Brain microvascular endothelial cell (primary cell): Measurements from ENCODE around the gene MZB1.

Experiments
- DNase-seq: peaks from one replicate; pipeline ENCODE4 v3.0.0-alpha.2; 2020
- H3K27ac ChIP-seq: fragments of 250-450 bp; sonication (Bioruptor Pico); 2 replicates; pipeline ENCODE4 v1.5.1; 2020; ENCODE audit warnings: mild to moderate bottlenecking, moderate library complexity
- H3K27me3 ChIP-seq: fragments of 250-450 bp; sonication (Bioruptor Pico); replicated peaks from 2 replicates; pipeline ENCODE4 v1.5.1; 2020; ENCODE audit warnings: mild to moderate bottlenecking
- H3K36me3 ChIP-seq: fragments of 250-450 bp; sonication (Bioruptor Pico); replicated peaks from 2 replicates; pipeline ENCODE4 v1.5.1; 2020; ENCODE audit warnings: mild to moderate bottlenecking
- H3K4me3 ChIP-seq: 2 replicates; pipeline ENCODE4 v1.5.1; 2011; ENCODE audit warnings: low read depth, mild to moderate bottlenecking, control low read depth, low read length, moderate library complexity
- CTCF ChIP-seq: IDR thresholded peaks from 2 replicates; pipeline ENCODE4 v1.5.1; 2011; ENCODE audit warnings: low read depth, mild to moderate bottlenecking, moderate library complexity, low read length, control low read depth, inconsistent platforms; ENCODE audit errors: missing control alignments
- in situ Hi-C: cut with HindIII; loops from 2 replicates; pipeline ENCODE4 v1.10.0; 2017; ENCODE audit warnings: low sequenced_read_pairs, low pct_ligation_motif_present

The MZB1 gene

GRCh38 chr5:139418793-139419192, 29.1 kb upstream of the MZB1 start:
- in situ Hi-C loops = loop anchor here (10.0 to 25.0 kb wide), 2 partner anchors 96 to 344 kb away; no protein-coding TSS in a partner anchor
- no peak for DNase-seq
- H3K4me3 ChIP-seq = no peak overlapping the region
- H3K27ac ChIP-seq = no peak overlapping the region
- TF ChIP-seq CTCF = no peak
- no peaks in the 10 kb centered on the region for H3K27me3 ChIP-seq
- H3K36me3 ChIP-seq = peaks cover 23% of the 10 kb centered on the region

DNA sequence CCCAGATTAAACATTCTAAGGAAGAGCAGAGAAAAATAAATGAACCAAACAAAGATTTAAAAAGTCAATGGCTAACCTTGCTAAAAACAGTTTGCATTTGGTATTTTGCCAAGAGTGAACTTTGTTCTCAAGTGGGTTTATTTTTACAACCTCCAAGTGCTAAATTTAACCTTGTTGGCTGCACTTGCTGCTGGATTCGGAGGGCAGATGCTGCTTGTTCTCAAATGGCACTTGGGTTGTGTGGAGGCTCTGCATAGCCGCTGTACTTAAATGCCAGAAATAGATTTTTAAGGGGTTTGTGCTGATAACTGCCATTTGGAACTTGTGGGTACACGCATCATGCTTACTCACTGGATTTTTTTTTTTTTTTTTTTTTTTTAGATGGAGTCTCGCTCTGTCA, 27.5 kb upstream of the MZB1 start:
- in situ Hi-C loops = loop anchor here (10.0 to 25.0 kb wide), 2 partner anchors 98 to 345 kb away; no protein-coding TSS in a partner anchor
- TF ChIP-seq CTCF = no peak
- Histone ChIP-seq H3K4me3 (no peak overlapping the region), H3K27ac (no peak overlapping the region), H3K36me3 (peaks cover 21% of the 10 kb centered on the region), H3K27me3 (no peaks in the 10 kb centered on the region)
- DNase-seq = no peak

DNA sequence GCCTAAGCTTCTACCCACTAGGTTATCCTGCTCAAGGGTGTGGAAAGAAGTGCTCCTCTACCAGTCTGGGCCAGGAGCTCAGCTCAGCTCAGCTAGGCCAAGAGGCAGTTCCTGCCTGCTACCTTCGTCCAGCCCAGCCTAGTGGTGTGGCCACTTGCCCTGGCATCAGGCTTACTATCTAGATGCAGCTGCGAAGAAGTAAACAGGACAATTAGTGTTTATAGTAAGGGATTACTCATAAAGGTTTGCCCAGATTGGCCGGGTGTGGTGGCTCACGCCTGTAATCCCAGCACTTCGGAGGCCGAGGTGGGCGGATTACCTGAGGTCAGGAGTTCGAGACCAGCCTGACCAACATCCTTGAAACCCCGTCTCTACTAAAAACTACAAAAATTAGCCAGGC, 26.9 kb upstream of the MZB1 start:
- in situ Hi-C loops = loop anchor here (10.0 to 25.0 kb wide), 2 partner anchors 98 to 346 kb away; no protein-coding TSS in a partner anchor
- no peak for TF ChIP-seq CTCF
- H3K36me3 ChIP-seq = peaks cover 21% of the 10 kb centered on the region

DNA sequence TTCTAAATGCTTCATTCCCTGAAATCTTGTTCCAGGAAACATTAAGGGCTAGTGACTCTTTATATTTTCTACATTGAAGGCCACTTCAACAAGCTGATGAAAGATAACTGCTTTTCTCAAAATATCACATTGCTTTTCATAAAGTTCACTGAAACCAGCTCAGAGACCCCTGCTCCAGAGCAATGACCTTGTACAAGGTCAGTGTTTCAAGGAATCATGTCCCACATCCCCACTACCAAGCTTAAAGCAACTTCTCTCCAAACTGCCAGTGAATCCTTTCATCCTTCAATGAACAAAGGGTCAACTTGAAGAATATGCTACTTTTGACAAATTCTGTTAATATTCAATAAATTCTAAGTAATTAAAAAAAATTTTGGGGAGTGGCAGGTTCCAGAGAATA, 26.2 kb upstream of the MZB1 start:
- no peak for DNase-seq
- Histone ChIP-seq H3K27me3 (no peaks in the 10 kb centered on the region), H3K27ac (no peak overlapping the region), H3K36me3 (peaks cover 16% of the 10 kb centered on the region), H3K4me3 (no peak overlapping the region)
- in situ Hi-C loops = loop anchor here (10.0 to 25.0 kb wide), 2 partner anchors 99 to 346 kb away; no protein-coding TSS in a partner anchor
- TF ChIP-seq CTCF = no peak

More for the DNA sequence above, 26.9 kb upstream of the MZB1 start:
- H3K27ac ChIP-seq = no peak overlapping the region
- H3K27me3 ChIP-seq = no peaks in the 10 kb centered on the region
- no peak for DNase-seq
- H3K4me3 ChIP-seq = no peak overlapping the region

- Histone ChIP-seq H3K27ac (no peak overlapping the region), H3K27me3 (no peaks in the 10 kb centered on the region), H3K36me3 (peaks cover 16% of the 10 kb centered on the region), H3K4me3 (no peak overlapping the region)
- no peak for DNase-seq
- no peak for TF ChIP-seq CTCF
- in situ Hi-C loops = loop anchor here (10.0 to 25.0 kb wide), 2 partner anchors 99 to 347 kb away; no protein-coding TSS in a partner anchor
Observed at GRCh38 chr5:139415221-139415861, 25.6 kb upstream of the MZB1 start.
